PFSK-1 (cell line): ENCODE results near the gene MET.

Source experiments
- FOXP2 ChIP-seq: optimal IDR thresholded peaks from 2 replicates; pipeline ENCODE3; 2011; ENCODE audit warnings: borderline replicate concordance, control low read depth, inconsistent platforms; ENCODE audit not compliant: insufficient read depth; ENCODE audit errors: extremely low read length, extremely low read depth
- POLR2AphosphoS5 ChIP-seq: IDR thresholded peaks from 2 replicates; pipeline ENCODE4 v1.6.1; 2012; ENCODE audit warnings: low read depth, mild to moderate bottlenecking, control low read depth, low read length, moderate library complexity
- REST ChIP-seq, 2 experiments: IDR thresholded peaks; 2 replicates each; pipeline versions ENCODE4 v1.6.1 to v1.8.0; 2011 to 2012; ENCODE audit warnings: low read depth in 2 of 2, low read length in 2 of 2, control low read depth in 1 of 2, inconsistent platforms in 1 of 2, mild to moderate bottlenecking in 1 of 2, moderate library complexity in 1 of 2; ENCODE audit not compliant: insufficient read depth in 1 of 2
- SIN3A ChIP-seq: IDR thresholded peaks from 2 replicates; pipeline ENCODE4 v1.6.1; 2012; ENCODE audit warnings: mild to moderate bottlenecking, low read length, moderate library complexity, borderline replicate concordance; ENCODE audit not compliant: insufficient read depth
- TAF1 ChIP-seq: IDR thresholded peaks from 2 replicates; pipeline ENCODE4 v1.6.1; 2012; ENCODE audit warnings: low read length, control low read depth, borderline replicate concordance; ENCODE audit not compliant: insufficient read depth

The MET gene

GRCh38 chr7:116730097-116731022, 58.4 kb downstream of the MET start:
- no peak for TF ChIP-seq TAF1
- TF ChIP-seq POLR2AphosphoS5 = no peak
- no peak for TF ChIP-seq SIN3A
- TF ChIP-seq REST (IDR thresholded peaks at IDR 0.05; ENCODE audit: insufficient read depth in 1 of 2, low read depth in 2 of 2, low read length in 2 of 2) = no peak
- TF ChIP-seq FOXP2 = no peak

- no peak for TF ChIP-seq POLR2AphosphoS5
These were observed 59.0 kb downstream of the MET start for GRCh38 chr7:116731023-116731395.

- TF ChIP-seq SIN3A (no peak), FOXP2 (no peak), REST (IDR thresholded peaks at IDR 0.05; ENCODE audit: insufficient read depth in 1 of 2, low read depth in 2 of 2, low read length in 2 of 2) (no peak), POLR2AphosphoS5 (no peak), TAF1 (no peak)
These were observed 59.7 kb downstream of the MET start for GRCh38 chr7:116731445-116732335.

- no peak for TF ChIP-seq POLR2AphosphoS5
These were observed 61.0 kb downstream of the MET start for GRCh38 chr7:116732788-116733694.

GRCh38 chr7:116733924-116734580, 62.1 kb downstream of the MET start:
- TF ChIP-seq FOXP2 (no peak), REST (IDR thresholded peaks at IDR 0.05; ENCODE audit: insufficient read depth in 1 of 2, low read depth in 2 of 2, low read length in 2 of 2) (no peak), POLR2AphosphoS5 (no peak), TAF1 (no peak), SIN3A (no peak)
